Measurements from ENCODE around the gene E4F1.
A peak's percentile ranks its signal among the peaks of the same experiment; 100 is the strongest.

E4F1 gene

GRCh38 chr16:2206780-2207433 lies 16.5 kb upstream of the E4F1 start:
- DNase-seq (ENCODE audit: low read depth), result no peak

- DNase-seq (ENCODE audit: low read depth), result no peak
Measured at GRCh38 chr16:2207872-2208271, 15.5 kb upstream of the E4F1 start.

GRCh38 chr16:2208308-2208707 lies 15.1 kb upstream of the E4F1 start:
- no peak for DNase-seq (ENCODE audit: low read depth)

- DNase-seq (ENCODE audit: low read depth), result no peak
Measured at GRCh38 chr16:2208772-2209171, 14.6 kb upstream of the E4F1 start.

GRCh38 chr16:2209258-2210008 lies 14.0 kb upstream of the E4F1 start:
- no peak for DNase-seq (ENCODE audit: low read depth)

- no peak for DNase-seq (ENCODE audit: low read depth)
Measured at GRCh38 chr16:2210009-2210332, 13.4 kb upstream of the E4F1 start.

- DNase-seq (ENCODE audit: low read depth), result no peak
Measured at GRCh38 chr16:2210386-2211365, 12.7 kb upstream of the E4F1 start, which contains the start of gene BRICD5. Gene BRICD5 (minus strand): TSS chr16:2210863. CDS start chr16:2210833, 30 bp downstream.

- DNase-seq (ENCODE audit: low read depth), result no peak
Measured at GRCh38 chr16:2211923-2212347, 11.5 kb upstream of the E4F1 start.

GRCh38 chr16:2212362-2213324 lies 10.7 kb upstream of the E4F1 start:
- DNase-seq (ENCODE audit: low read depth), result peak; percentile 10

GRCh38 chr16:2213817-2214718 lies 9.3 kb upstream of the E4F1 start:
- no peak for DNase-seq (ENCODE audit: low read depth)

- DNase-seq (ENCODE audit: low read depth), result no peak
Measured at GRCh38 chr16:2214719-2214968, 8.7 kb upstream of the E4F1 start, which contains the start of gene PGP. Gene PGP (minus strand): TSS chr16:2214840. CDS start chr16:2214777, 63 bp downstream.

GRCh38 chr16:2216330-2216729 lies 7.1 kb upstream of the E4F1 start:
- DNase-seq (ENCODE audit: low read depth), result no peak

- peak; percentile 59 for DNase-seq (ENCODE audit: low read depth)
Measured at GRCh38 chr16:2223942-2224486, 623 bp downstream of the E4F1 start.

GRCh38 chr16:2226245-2226793 lies 2.9 kb downstream of the E4F1 start:
- DNase-seq (ENCODE audit: low read depth), result peak; percentile 21

- DNase-seq (ENCODE audit: low read depth), result no peak
Measured at GRCh38 chr16:2226918-2227317, 3.5 kb downstream of the E4F1 start.

- DNase-seq (ENCODE audit: low read depth), result no peak
Measured at GRCh38 chr16:2228161-2228824, 4.9 kb downstream of the E4F1 start.

- DNase-seq (ENCODE audit: low read depth), result no peak
Measured at GRCh38 chr16:2229091-2229490, 5.7 kb downstream of the E4F1 start.

- DNase-seq (ENCODE audit: low read depth), result no peak
Measured at GRCh38 chr16:2229632-2230250, 6.3 kb downstream of the E4F1 start.

GRCh38 chr16:2230376-2230775 lies 7.0 kb downstream of the E4F1 start:
- no peak for DNase-seq (ENCODE audit: low read depth)
